GM12891 (cell line): ENCODE data around the gene NIPAL4.

ENCODE experiments used
- DNase-seq: peaks from one replicate; pipeline ENCODE4 v3.0.0; 2011; ENCODE audit warnings: low spot score; ENCODE audit not compliant: insufficient read length
- FAIRE-seq: peaks from 2 replicates; lab custom pipeline; 2011; peaks lifted over from hg19 to GRCh38; lab: Jason Lieb, UNC
- PAX5 ChIP-seq: IDR thresholded peaks from 2 replicates; pipeline ENCODE4 v1.6.1; 2011; ENCODE audit warnings: low read length, moderate library complexity, mild to moderate bottlenecking; ENCODE audit not compliant: insufficient read depth, severe bottlenecking
- POLR2A ChIP-seq: IDR thresholded peaks from 2 replicates; pipeline ENCODE4 v1.6.1; 2011; ENCODE audit warnings: low read depth, low read length, control low read depth
- POLR2AphosphoS5 ChIP-seq: IDR thresholded peaks from 2 replicates; pipeline ENCODE4 v1.6.1; 2011; ENCODE audit warnings: low read depth, low read length, control low read depth
- POU2F2 ChIP-seq: IDR thresholded peaks from 2 replicates; pipeline ENCODE4 v1.6.1; 2011; ENCODE audit warnings: low read depth, mild to moderate bottlenecking, control low read depth, low read length, moderate library complexity
- SPI1 ChIP-seq: IDR thresholded peaks from 2 replicates; pipeline ENCODE4 v1.6.1; 2011; ENCODE audit warnings: low read depth, low read length, control low read depth
- TAF1 ChIP-seq: IDR thresholded peaks from 2 replicates; pipeline ENCODE4 v1.6.1; 2011; ENCODE audit warnings: low read depth, low read length, control low read depth

NIPAL4 gene

GRCh38 chr5:157511651-157512644 is 51.9 kb downstream of the NIPAL4 start:
- FAIRE-seq (no peak), DNase-seq (no peak)
- no peak for TF ChIP-seq TAF1
- no peak; the same call in 1 of the 2 replicates for TF ChIP-seq POLR2AphosphoS5
- no peak for TF ChIP-seq POLR2A
- no peak for TF ChIP-seq SPI1
- no peak for TF ChIP-seq PAX5
- TF ChIP-seq POU2F2 = no peak

- FAIRE-seq (no peak), DNase-seq (no peak)
- TF ChIP-seq POU2F2 (no peak), POLR2AphosphoS5 (0 out of 2 replicates have a peak, but pooled peaks have one; percentile 17)
Measured at GRCh38 chr5:157513182-157513581, 53.2 kb downstream of the NIPAL4 start.

GRCh38 chr5:157514974-157515373 is 55.0 kb downstream of the NIPAL4 start:
- DNase-seq = no peak
- TF ChIP-seq POLR2A (no peak), POU2F2 (no peak), TAF1 (no peak), PAX5 (no peak)
- no peak for FAIRE-seq

- no peak for TF ChIP-seq PAX5
- TF ChIP-seq TAF1 = no peak
- TF ChIP-seq SPI1 = no peak
- TF ChIP-seq POLR2AphosphoS5 = no peak
- no peak for TF ChIP-seq POLR2A
- TF ChIP-seq POU2F2 = no peak
Measured at GRCh38 chr5:157516006-157516405, 56.0 kb downstream of the NIPAL4 start.

GRCh38 chr5:157516626-157517325 is 56.8 kb downstream of the NIPAL4 start:
- DNase-seq = no peak
- FAIRE-seq = no peak

More at GRCh38 chr5:157516006-157516405, 56.0 kb downstream of the NIPAL4 start:
- DNase-seq = no peak
- no peak for FAIRE-seq

GRCh38 chr5:157518963-157519362 is 59.0 kb downstream of the NIPAL4 start:
- FAIRE-seq = peak; percentile 88
- TF ChIP-seq POLR2A (0 out of 2 replicates have a peak, but pooled peaks have one; percentile 22), POU2F2 (no peak)
- peak; percentile 28 for DNase-seq

More at GRCh38 chr5:157516626-157517325, 56.8 kb downstream of the NIPAL4 start:
- TF ChIP-seq TAF1 = no peak
- no peak for TF ChIP-seq SPI1
- TF ChIP-seq POU2F2 = no peak
- TF ChIP-seq POLR2AphosphoS5 = no peak
- no peak for TF ChIP-seq PAX5
- no peak for TF ChIP-seq POLR2A

- peak; percentile 37 for DNase-seq
- TF ChIP-seq POU2F2 (no peak; the same call in 1 of the 2 replicates), PAX5 (no peak), POLR2A (peak; percentile 35; the same call in 1 of the 2 replicates), SPI1 (peak; percentile 87), TAF1 (no peak), POLR2AphosphoS5 (no peak)
- FAIRE-seq = no peak
Measured at GRCh38 chr5:157519579-157520253, 59.7 kb downstream of the NIPAL4 start.

- no peak for FAIRE-seq
- TF ChIP-seq TAF1 = no peak
- no peak for TF ChIP-seq POLR2A
- TF ChIP-seq SPI1 = no peak
- TF ChIP-seq PAX5 = no peak
- no peak for TF ChIP-seq POU2F2
- TF ChIP-seq POLR2AphosphoS5 = no peak
- DNase-seq = no peak
Measured at GRCh38 chr5:157520911-157521703, 61.1 kb downstream of the NIPAL4 start.
